Suppressor macrophage (primary cell): Measurements from ENCODE around the gene LDB2.

ENCODE experiments used
- DNase-seq, 4 experiments: peaks; one replicate each; pipeline ENCODE4 v3.0.0-alpha.2; 2020 to 2022

The LDB2 gene

DNA sequence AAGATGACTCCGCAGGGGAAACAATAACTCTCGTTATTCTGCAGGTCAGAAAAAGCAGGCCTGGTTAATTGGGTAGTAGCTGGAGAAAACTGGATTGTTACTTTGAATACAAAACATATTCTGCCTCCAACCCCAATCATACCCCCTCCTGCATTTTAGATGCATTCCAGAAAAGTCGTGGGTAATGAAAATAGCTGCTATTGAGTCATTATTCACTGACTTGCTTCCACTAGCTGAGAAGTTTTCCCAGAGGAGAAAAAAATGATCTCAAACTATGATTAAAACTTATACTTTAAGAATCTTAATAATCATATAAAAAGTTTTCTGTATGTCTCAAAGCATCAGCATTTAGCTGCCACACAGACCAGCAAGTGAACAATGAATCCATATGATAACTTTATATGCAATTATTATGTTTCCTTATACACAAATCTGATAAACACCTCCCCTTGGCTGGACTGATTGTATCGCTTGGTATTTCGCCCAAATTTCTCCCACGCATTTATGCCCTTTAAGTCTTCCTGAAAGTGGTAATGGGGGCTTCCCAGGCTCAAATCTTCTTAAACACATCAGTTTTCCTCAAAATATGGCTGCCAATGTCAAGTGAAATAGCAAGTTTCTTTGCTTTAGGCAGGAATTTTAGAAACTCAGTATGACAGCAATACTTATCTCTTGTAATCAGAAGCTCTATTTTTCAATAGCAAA is 181.0 kb downstream of the LDB2 start:
- DNase-seq = no peak

DNA sequence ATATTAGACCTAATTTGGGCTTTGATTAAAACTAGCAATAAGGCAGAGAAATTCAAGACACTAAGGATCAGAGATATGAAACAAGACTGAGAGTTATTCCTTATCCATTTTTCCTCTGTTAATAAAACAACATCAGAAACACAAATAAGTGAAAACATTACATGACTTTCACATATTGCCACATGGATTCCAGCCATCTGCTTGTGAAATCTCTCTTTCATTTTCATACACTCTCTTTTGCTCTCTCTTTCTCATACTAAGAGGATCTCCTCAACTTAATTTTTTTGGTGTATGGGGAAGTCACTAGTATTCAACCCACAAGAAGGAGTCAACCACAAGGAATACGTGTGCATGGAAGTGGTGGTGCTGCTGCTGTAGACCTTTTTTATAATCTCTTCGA is 183.0 kb downstream of the LDB2 start:
- no peak for DNase-seq

- no peak for DNase-seq
Observed at GRCh38 chr4:16714191-16714590, 184.3 kb downstream of the LDB2 start.

GRCh38 chr4:16713696-16714095 is 184.7 kb downstream of the LDB2 start:
- DNase-seq = no peak

DNA sequence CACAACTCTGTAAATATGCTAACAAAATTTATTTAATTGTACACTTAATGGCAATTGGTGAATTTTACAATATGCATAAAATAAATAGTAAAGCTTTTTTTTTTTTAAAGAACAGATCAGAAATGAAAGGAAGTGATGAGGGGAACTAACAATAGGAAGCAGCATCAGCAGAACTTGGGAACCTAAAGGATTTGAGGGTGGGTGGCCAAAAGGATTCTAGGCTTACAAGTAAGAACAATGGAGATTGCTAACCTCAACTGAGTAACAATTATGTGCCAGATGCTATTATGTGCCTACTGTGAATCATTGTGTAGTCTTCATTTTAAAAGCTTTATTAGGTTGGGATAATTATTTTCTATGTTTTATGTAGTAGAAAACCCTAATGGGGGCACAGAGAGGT is 185.2 kb downstream of the LDB2 start:
- DNase-seq = no peak

GRCh38 chr4:16710198-16710597 is 188.2 kb downstream of the LDB2 start:
- DNase-seq = no peak

- no peak for DNase-seq
Observed at GRCh38 chr4:16707874-16708273, 190.6 kb downstream of the LDB2 start.

DNA sequence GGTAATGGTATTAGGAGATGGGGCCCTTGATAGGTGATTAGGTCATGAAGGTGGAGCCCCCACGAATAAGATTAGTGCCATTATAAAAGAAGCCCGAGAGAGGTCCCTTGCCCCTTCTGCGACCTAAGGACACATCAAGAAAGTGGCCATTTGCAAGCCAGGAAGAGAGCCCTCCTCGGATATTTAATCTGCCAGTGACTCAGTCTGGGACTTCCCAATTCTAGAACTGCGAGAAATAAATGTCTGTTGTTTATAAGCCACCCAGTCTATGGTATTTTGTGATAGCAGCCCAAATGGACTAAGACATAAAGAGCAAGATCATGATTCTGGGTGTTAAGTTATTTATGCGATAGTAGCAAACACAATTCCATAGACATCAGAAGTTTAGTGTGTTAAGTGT is 192.2 kb downstream of the LDB2 start:
- DNase-seq = no peak

- no peak for DNase-seq
Observed at GRCh38 chr4:16705341-16705740, 193.1 kb downstream of the LDB2 start.

- no peak for DNase-seq
Observed at GRCh38 chr4:16704489-16704888, 194.0 kb downstream of the LDB2 start.

- DNase-seq = no peak
Observed at GRCh38 chr4:16695896-16696295, 202.5 kb downstream of the LDB2 start.

DNA sequence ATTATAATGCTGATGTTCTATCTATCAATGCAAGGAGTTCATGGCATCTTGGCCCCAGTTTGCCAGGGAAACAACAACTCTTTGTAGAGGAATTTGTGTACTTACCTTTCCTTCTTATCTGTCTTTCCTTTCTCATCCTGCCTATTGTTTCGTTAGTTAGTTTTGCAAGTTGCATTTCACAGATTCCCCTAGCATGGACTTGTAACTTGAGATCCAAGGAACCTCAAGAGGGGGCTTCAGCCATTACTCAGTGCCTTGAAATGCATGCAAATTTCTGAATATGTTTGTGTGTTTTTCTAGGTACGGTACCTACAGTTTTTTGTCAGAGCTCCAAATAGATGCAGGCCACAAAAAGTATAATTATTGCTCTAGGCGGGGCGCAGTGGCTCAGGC is 203.6 kb downstream of the LDB2 start:
- DNase-seq = no peak

- no peak for DNase-seq
Observed at GRCh38 chr4:16694173-16694883, 204.1 kb downstream of the LDB2 start.

GRCh38 chr4:16693641-16694040 is 204.8 kb downstream of the LDB2 start:
- DNase-seq = no peak

DNA sequence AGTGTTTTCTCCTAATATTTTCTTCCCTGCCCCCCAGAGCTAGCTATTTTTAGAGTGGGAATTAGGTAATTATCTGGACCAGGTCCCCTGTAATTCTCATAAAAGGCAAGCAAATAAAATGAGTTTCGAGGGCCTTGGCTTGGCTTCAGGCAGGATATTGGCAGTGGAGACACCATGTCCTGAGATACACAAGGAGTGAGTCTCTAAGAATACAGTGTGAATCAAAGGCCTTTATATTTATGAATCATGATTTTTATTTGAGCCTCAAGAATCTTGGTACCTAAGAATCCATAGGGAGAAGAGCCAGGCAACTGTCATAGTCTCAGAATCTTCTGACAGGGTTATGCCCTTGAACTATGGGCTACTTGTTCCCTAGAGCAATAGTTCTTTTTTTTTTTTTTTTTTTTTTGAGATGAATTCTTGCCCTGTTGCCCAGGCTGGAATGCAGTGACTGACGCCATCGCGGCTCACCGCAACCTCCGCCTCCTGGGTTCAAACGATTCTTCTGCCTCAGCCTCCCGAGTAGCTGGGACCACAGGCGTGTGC is 205.4 kb downstream of the LDB2 start:
- DNase-seq = no peak

DNA sequence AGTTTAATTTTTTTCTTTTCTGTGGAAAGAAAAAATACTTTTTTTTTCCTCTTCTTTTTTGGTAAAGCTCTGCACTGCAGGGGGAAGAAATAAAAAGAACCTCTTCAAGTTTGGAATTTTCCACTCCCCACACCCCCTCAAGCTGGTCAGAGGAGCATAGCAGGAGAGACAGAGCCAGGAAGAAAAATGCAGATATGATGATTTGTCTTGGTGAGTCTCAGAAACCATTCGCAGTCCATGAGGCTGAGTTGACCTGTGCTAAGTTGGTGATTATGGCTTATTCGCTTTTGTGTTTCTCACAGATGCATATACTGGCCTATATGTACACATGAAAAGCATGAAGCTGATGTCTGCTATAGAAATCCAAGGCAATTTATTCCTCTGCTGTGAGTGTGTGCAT is 205.9 kb downstream of the LDB2 start:
- DNase-seq = no peak

- no peak for DNase-seq
Observed at GRCh38 chr4:16692046-16692445, 206.4 kb downstream of the LDB2 start.

- DNase-seq = no peak
Observed at GRCh38 chr4:16691450-16691849, 207.0 kb downstream of the LDB2 start.

GRCh38 chr4:16687845-16688244 is 210.6 kb downstream of the LDB2 start:
- no peak for DNase-seq

- no peak for DNase-seq
Observed at GRCh38 chr4:16687011-16687410, 211.4 kb downstream of the LDB2 start.

- no peak for DNase-seq
Observed at GRCh38 chr4:16686195-16686594, 212.2 kb downstream of the LDB2 start.

DNA sequence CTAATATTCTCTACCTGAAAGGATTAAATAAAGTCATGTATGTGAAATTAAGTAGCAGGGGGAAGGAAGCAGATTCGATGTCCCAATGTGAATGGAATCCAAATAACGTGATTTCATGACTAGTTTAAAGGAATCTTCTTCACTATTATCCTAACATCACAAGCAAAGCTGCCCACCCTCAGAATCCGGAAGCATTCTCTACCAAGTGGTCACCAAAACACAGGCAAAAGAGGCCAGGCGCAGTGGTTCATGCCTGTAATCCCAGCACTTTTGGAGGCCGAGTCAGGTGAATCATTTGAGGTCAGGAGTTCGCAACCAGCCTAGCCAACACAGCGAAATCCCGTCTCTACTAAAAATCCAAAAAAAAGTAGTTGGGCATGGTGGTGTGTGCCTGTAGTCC is 212.9 kb downstream of the LDB2 start:
- no peak for DNase-seq

- no peak for DNase-seq
Observed at GRCh38 chr4:16684935-16685334, 213.5 kb downstream of the LDB2 start.

DNA sequence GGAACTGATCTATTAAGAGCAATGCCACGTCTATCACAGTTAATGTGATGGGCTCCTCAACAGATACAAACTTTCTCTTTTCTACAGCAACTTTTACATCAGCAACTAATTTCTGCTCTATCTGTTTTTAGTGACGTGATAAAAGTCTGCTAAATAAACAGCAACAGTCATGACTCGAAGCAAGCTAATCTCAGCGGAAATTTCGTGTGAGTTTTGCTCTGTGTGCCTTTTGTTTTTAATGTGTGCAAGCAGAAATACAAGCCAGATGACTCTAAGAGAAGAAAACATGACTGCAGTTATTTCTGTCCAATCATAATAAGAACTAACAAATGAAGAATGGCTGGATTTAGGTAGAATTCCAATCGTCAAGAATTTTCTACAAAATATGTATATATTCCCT is 214.3 kb downstream of the LDB2 start:
- DNase-seq = no peak
